GM23248 (cell line): ENCODE results near the gene TTC16.

Experiments
- EZH2 ChIP-seq: fragments of 200-600 bp; sonication (generic); IDR thresholded peaks from 2 replicates; pipeline ENCODE4 v1.6.1; 2018; ENCODE audit warnings: antibody characterized with exemption, mild to moderate bottlenecking; ENCODE audit not compliant: insufficient read depth, poor library complexity, severe bottlenecking
- EZH2phosphoT487 ChIP-seq: fragments of 200-600 bp; sonication (generic); IDR thresholded peaks from 2 replicates; pipeline ENCODE4 v1.6.1; 2018; ENCODE audit warnings: antibody characterized with exemption, moderate library complexity, mild to moderate bottlenecking, low read depth; ENCODE audit not compliant: insufficient read depth

- TF ChIP-seq EZH2 (no peak), EZH2phosphoT487 (no peak)
Measured at GRCh38 chr9:127779136-127779981, 63.5 kb downstream of the TTC16 start.
